ENCODE results near the gene NEO1.

NEO1 gene

DNA sequence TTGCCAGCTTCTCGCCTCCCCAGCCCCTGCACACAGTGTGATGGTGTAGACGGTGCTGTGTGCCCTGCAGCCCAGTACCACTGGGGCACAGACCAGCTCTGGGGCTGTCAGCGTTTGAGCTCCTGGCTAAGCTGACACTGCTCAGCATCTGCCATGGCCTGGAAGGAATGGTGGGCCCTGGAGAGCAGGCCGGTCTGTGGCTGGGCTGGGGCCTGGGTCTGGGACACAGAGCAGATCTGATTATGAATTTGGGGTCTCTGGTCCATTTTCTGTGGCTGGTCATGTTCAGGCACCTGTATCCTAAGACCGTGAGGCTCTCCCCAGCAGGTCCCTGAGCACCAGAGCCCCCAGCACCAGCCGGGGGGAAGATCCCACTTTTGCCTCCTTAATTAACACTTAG lies 281.8 kb downstream of the NEO1 start:
- no peak overlapping the region for H3K27ac ChIP-seq (ENCODE audit: low read length)
- no peaks in the 10 kb centered on the region for H3K27me3 ChIP-seq (ENCODE audit: control insufficient read depth, insufficient read depth, low read length)
- H3K36me3 ChIP-seq (ENCODE audit: control insufficient read depth, low read depth, low read length): no peaks in the 10 kb centered on the region
- H3K9ac ChIP-seq (ENCODE audit: low read length): no peak overlapping the region
- no peak overlapping the region for H3K4me3 ChIP-seq (ENCODE audit: low read length)
- H3K9me3 ChIP-seq (ENCODE audit: control insufficient read depth, low read depth, low read length): no peaks in the 10 kb centered on the region
- H3K4me1 ChIP-seq (ENCODE audit: control insufficient read depth, low read depth, low read length): peaks cover 4% of the 10 kb centered on the region

GRCh38 chr15:73335026-73335425 lies 282.8 kb downstream of the NEO1 start:
- Histone ChIP-seq H3K36me3 (ENCODE audit: control insufficient read depth, low read depth, low read length) (no peaks in the 10 kb centered on the region), H3K27me3 (ENCODE audit: control insufficient read depth, insufficient read depth, low read length) (no peaks in the 10 kb centered on the region), H3K4me1 (ENCODE audit: control insufficient read depth, low read depth, low read length) (peaks cover 4% of the 10 kb centered on the region), H3K9ac (ENCODE audit: low read length) (no peak overlapping the region), H3K9me3 (ENCODE audit: control insufficient read depth, low read depth, low read length) (no peaks in the 10 kb centered on the region), H3K27ac (ENCODE audit: low read length) (no peak overlapping the region), H3K4me3 (ENCODE audit: low read length) (no peak overlapping the region)

GRCh38 chr15:73335471-73335870 lies 283.2 kb downstream of the NEO1 start:
- Histone ChIP-seq H3K4me1 (ENCODE audit: control insufficient read depth, low read depth, low read length) (peaks cover 2% of the 10 kb centered on the region), H3K27me3 (ENCODE audit: control insufficient read depth, insufficient read depth, low read length) (no peaks in the 10 kb centered on the region), H3K27ac (ENCODE audit: low read length) (no peak overlapping the region), H3K36me3 (ENCODE audit: control insufficient read depth, low read depth, low read length) (no peaks in the 10 kb centered on the region), H3K9me3 (ENCODE audit: control insufficient read depth, low read depth, low read length) (no peaks in the 10 kb centered on the region), H3K9ac (ENCODE audit: low read length) (no peak overlapping the region), H3K4me3 (ENCODE audit: low read length) (no peak overlapping the region)

DNA sequence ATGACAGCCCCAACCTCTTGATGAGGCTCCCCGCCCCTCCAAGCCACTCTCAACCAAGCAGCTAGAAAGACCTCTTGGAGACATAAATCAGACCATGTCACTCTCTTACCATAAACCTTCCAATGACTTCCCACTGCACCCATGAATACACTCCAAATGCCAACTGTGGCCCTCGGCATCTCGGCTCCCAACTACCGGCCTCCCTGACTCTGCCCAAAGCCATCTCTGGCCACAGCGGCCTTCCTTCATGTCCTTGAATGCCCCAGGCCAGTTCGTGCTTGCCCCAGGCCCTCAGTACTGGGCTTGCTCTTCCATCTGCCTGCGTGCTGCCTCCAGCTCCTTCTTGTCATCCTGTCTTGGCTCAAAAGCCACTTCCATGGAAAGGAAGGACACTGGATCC lies 284.5 kb downstream of the NEO1 start:
- H3K9ac ChIP-seq (ENCODE audit: low read length): no peak overlapping the region
- no peaks in the 10 kb centered on the region for H3K27me3 ChIP-seq (ENCODE audit: control insufficient read depth, insufficient read depth, low read length)
- H3K36me3 ChIP-seq (ENCODE audit: control insufficient read depth, low read depth, low read length): no peaks in the 10 kb centered on the region
- H3K9me3 ChIP-seq (ENCODE audit: control insufficient read depth, low read depth, low read length): no peaks in the 10 kb centered on the region
- no peak overlapping the region for H3K27ac ChIP-seq (ENCODE audit: low read length)
- no peak overlapping the region for H3K4me3 ChIP-seq (ENCODE audit: low read length)
- H3K4me1 ChIP-seq (ENCODE audit: control insufficient read depth, low read depth, low read length): no peaks in the 10 kb centered on the region

- no peaks in the 10 kb centered on the region for H3K9me3 ChIP-seq (ENCODE audit: control insufficient read depth, low read depth, low read length)
- H3K9ac ChIP-seq (ENCODE audit: low read length): no peak overlapping the region
- H3K27ac ChIP-seq (ENCODE audit: low read length): no peak overlapping the region
- H3K4me1 ChIP-seq (ENCODE audit: control insufficient read depth, low read depth, low read length): no peaks in the 10 kb centered on the region
- no peaks in the 10 kb centered on the region for H3K27me3 ChIP-seq (ENCODE audit: control insufficient read depth, insufficient read depth, low read length)
- H3K4me3 ChIP-seq (ENCODE audit: low read length): no peak overlapping the region
- no peaks in the 10 kb centered on the region for H3K36me3 ChIP-seq (ENCODE audit: control insufficient read depth, low read depth, low read length)
Observed at GRCh38 chr15:73337187-73337586, 284.9 kb downstream of the NEO1 start.

DNA sequence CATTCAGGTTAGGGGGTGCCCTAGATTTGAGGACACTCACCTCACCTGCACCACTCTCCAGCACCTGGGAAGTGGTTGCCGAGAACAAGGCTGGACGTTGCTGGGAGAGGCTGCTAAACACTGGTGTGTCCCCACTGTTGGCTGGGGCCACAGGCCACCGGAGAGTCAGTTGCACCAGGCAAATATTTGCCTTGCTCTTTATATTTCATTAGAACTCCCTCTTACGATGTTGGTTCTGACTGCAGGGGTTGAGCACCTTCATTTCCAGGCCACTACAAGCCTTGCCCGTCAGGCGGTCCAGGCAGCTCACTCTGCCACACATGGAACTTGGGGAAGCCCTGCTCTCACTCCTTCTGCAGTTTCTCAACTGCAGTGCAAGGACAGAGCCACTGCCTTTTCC lies 285.8 kb downstream of the NEO1 start:
- Histone ChIP-seq H3K27me3 (ENCODE audit: control insufficient read depth, insufficient read depth, low read length) (no peaks in the 10 kb centered on the region), H3K9me3 (ENCODE audit: control insufficient read depth, low read depth, low read length) (no peaks in the 10 kb centered on the region), H3K4me3 (ENCODE audit: low read length) (no peak overlapping the region), H3K4me1 (ENCODE audit: control insufficient read depth, low read depth, low read length) (no peaks in the 10 kb centered on the region), H3K36me3 (ENCODE audit: control insufficient read depth, low read depth, low read length) (peaks cover 3% of the 10 kb centered on the region), H3K9ac (ENCODE audit: low read length) (no peak overlapping the region), H3K27ac (ENCODE audit: low read length) (no peak overlapping the region)

DNA sequence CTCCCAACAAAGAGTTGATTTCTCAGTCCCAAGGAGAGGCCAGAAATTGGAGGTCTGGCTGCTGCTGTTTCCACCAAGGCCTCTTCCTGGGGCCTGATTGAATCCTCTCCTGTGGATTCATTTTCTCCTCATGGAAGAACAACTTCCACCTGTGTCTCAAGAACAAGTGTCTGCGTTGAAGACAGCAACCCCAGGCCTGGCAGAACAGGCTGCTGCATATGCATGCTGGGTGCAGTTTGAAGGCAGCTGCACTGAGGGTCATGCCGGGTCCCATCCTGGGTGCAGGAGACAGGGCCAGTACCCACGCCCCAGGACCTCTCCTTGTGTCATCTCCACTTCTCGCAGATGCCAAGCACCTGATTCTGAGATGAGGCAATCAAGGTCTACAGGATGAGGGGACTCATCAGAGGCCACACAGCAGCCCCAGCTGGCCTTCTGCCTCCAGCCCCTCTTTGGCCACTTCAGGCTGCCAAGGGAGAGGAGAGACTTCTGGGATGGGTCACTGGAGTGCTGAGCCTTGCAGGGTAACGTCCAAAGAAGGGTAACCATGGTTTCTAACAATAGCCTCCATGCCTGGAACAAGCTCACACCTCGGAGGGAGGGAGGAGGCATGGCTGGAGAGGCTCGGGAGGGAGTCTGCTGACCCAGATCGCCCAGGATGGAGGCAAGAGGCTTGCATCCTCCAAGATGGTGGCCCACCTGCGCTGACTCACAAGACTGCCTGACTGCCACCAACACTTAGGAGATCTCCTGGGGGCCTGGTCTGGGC lies 286.5 kb downstream of the NEO1 start:
- H3K27me3 ChIP-seq (ENCODE audit: control insufficient read depth, insufficient read depth, low read length): no peaks in the 10 kb centered on the region
- H3K27ac ChIP-seq (ENCODE audit: low read length): no peak overlapping the region
- H3K36me3 ChIP-seq (ENCODE audit: control insufficient read depth, low read depth, low read length): peaks cover 9% of the 10 kb centered on the region
- no peak overlapping the region for H3K4me3 ChIP-seq (ENCODE audit: low read length)
- no peak overlapping the region for H3K9ac ChIP-seq (ENCODE audit: low read length)
- H3K4me1 ChIP-seq (ENCODE audit: control insufficient read depth, low read depth, low read length): no peaks in the 10 kb centered on the region
- H3K9me3 ChIP-seq (ENCODE audit: control insufficient read depth, low read depth, low read length): no peaks in the 10 kb centered on the region

- Histone ChIP-seq H3K27me3 (ENCODE audit: control insufficient read depth, insufficient read depth, low read length) (no peaks in the 10 kb centered on the region), H3K9me3 (ENCODE audit: control insufficient read depth, low read depth, low read length) (no peaks in the 10 kb centered on the region), H3K4me1 (ENCODE audit: control insufficient read depth, low read depth, low read length) (no peaks in the 10 kb centered on the region), H3K9ac (ENCODE audit: low read length) (no peak overlapping the region), H3K4me3 (ENCODE audit: low read length) (no peak overlapping the region), H3K36me3 (ENCODE audit: control insufficient read depth, low read depth, low read length) (peaks cover 9% of the 10 kb centered on the region), H3K27ac (ENCODE audit: low read length) (no peak overlapping the region)
Observed at GRCh38 chr15:73340502-73341192, 288.4 kb downstream of the NEO1 start.

GRCh38 chr15:73341886-73342600 lies 289.8 kb downstream of the NEO1 start:
- H3K27ac ChIP-seq (ENCODE audit: low read length): no peak overlapping the region
- no peak overlapping the region for H3K9ac ChIP-seq (ENCODE audit: low read length)
- no peaks in the 10 kb centered on the region for H3K9me3 ChIP-seq (ENCODE audit: control insufficient read depth, low read depth, low read length)
- H3K4me1 ChIP-seq (ENCODE audit: control insufficient read depth, low read depth, low read length): no peaks in the 10 kb centered on the region
- H3K4me3 ChIP-seq (ENCODE audit: low read length): no peak overlapping the region
- no peaks in the 10 kb centered on the region for H3K27me3 ChIP-seq (ENCODE audit: control insufficient read depth, insufficient read depth, low read length)
- H3K36me3 ChIP-seq (ENCODE audit: control insufficient read depth, low read depth, low read length): peaks cover 9% of the 10 kb centered on the region

DNA sequence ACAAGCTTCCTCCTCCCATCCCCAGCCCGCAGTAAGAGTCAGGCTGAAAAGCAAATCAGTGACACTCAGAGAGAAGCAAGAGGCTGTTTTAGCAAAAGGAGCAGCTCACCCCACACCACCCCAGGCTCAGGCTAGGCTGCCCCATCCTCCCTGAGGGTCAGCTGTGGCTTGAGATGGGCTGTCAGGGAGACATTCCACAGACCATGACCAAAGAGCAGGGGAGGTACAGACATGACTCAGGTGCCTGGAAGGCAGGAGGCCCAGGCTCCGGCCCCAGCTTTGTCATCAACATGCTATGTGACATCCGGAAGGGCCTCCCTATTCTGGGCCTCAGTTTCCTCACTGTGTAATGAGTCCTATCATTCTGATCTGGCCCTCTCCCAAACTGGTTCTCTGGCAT lies 291.8 kb downstream of the NEO1 start:
- no peaks in the 10 kb centered on the region for H3K27me3 ChIP-seq (ENCODE audit: control insufficient read depth, insufficient read depth, low read length)
- peaks cover 4% of the 10 kb centered on the region for H3K4me1 ChIP-seq (ENCODE audit: control insufficient read depth, low read depth, low read length)
- H3K36me3 ChIP-seq (ENCODE audit: control insufficient read depth, low read depth, low read length): peaks cover 9% of the 10 kb centered on the region
- H3K9ac ChIP-seq (ENCODE audit: low read length): no peak overlapping the region
- no peak overlapping the region for H3K27ac ChIP-seq (ENCODE audit: low read length)
- no peaks in the 10 kb centered on the region for H3K9me3 ChIP-seq (ENCODE audit: control insufficient read depth, low read depth, low read length)
- no peak overlapping the region for H3K4me3 ChIP-seq (ENCODE audit: low read length)

DNA sequence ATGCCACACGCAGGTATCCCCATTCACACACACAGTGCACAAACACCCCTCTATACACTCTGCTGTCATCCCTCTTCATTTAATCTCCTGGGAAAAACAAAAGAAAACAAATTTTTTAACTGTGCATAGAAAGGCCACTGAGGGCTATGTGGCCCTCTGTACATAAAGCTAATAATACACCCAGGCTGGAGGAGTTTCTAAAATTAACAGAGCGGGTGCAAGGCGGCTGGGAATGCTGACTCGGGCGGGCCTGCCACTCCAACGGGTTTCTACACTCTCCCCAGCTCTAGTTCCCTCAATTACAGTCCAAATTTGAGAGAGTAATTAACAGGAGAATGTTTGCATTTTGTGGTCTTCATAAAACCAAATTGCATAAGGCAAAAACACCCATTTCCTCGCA lies 293.4 kb downstream of the NEO1 start:
- no peaks in the 10 kb centered on the region for H3K27me3 ChIP-seq (ENCODE audit: control insufficient read depth, insufficient read depth, low read length)
- H3K9ac ChIP-seq (ENCODE audit: low read length): no peak overlapping the region
- H3K36me3 ChIP-seq (ENCODE audit: control insufficient read depth, low read depth, low read length): peaks cover 9% of the 10 kb centered on the region
- no peaks in the 10 kb centered on the region for H3K9me3 ChIP-seq (ENCODE audit: control insufficient read depth, low read depth, low read length)
- H3K4me3 ChIP-seq (ENCODE audit: low read length): no peak overlapping the region
- peaks cover 4% of the 10 kb centered on the region for H3K4me1 ChIP-seq (ENCODE audit: control insufficient read depth, low read depth, low read length)
- H3K27ac ChIP-seq (ENCODE audit: low read length): no peak overlapping the region
